Testis (tissue), 2 donors: ENCODE data around the gene LRRC8C.

Experiments used
- POLR2A ChIP-seq: fragments of 450-650 bp; IDR thresholded peaks from one replicate; pipeline ENCODE4 v1.6.1; 2017; ENCODE audit warnings: antibody characterized with exemption, mild to moderate bottlenecking, moderate library complexity
- TF ChIP-seq, protein P1 (sequence below), 3 experiments: fragments of 450-650 bp in 2 of 3; fragments of 200-600 bp in 1 of 3; sonication (generic) in 1 of 3; IDR thresholded peaks; one replicate each; pipeline ENCODE4 v1.5.1; 2016 to 2019; ENCODE audit warnings: antibody characterized with exemption in 3 of 3, mild to moderate bottlenecking in 2 of 3, moderate library complexity in 1 of 3

DNA sequence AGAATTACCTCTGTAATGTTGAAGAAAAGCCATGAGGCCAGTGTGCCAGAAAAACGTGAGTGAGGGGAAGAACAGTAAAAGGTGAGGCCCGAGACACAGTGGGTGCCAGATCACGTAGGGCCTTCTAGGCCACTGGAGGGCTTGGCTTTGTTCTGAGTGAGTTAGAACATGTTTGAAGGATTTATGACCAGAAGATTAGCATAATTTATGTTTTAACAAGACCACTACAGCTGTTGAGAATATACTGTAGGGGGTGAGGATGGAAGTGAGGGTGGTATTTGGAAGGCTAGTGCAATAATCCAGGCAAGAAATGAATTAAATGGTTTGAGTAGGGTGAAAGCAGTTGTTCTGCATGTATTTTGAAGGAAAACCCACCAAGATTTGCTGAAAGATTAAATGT lies 56.3 kb downstream of the LRRC8C start:
- TF ChIP-seq, protein P1, sequence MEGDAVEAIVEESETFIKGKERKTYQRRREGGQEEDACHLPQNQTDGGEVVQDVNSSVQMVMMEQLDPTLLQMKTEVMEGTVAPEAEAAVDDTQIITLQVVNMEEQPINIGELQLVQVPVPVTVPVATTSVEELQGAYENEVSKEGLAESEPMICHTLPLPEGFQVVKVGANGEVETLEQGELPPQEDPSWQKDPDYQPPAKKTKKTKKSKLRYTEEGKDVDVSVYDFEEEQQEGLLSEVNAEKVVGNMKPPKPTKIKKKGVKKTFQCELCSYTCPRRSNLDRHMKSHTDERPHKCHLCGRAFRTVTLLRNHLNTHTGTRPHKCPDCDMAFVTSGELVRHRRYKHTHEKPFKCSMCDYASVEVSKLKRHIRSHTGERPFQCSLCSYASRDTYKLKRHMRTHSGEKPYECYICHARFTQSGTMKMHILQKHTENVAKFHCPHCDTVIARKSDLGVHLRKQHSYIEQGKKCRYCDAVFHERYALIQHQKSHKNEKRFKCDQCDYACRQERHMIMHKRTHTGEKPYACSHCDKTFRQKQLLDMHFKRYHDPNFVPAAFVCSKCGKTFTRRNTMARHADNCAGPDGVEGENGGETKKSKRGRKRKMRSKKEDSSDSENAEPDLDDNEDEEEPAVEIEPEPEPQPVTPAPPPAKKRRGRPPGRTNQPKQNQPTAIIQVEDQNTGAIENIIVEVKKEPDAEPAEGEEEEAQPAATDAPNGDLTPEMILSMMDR (IDR thresholded peaks at IDR 0.05): no peak
- TF ChIP-seq POLR2A: no peak
